WTC11 (cell line): ENCODE data around the gene IRF1.

Experiments
- AFF4 ChIP-seq: sonication (generic); formaldehyde crosslinking; IDR thresholded peaks from 2 replicates; pipeline ENCODE4 v1.8.1; 2023; ENCODE audit warnings: mild to moderate bottlenecking, missing genetic modification reagents, borderline replicate concordance
- CREM ChIP-seq: sonication (generic); formaldehyde crosslinking; IDR thresholded peaks from 2 replicates; pipeline ENCODE4 v1.8.1; 2022; ENCODE audit warnings: mild to moderate bottlenecking, missing genetic modification reagents, moderate library complexity
- CTCF ChIP-seq: fragments of 200-600 bp; IDR thresholded peaks from 2 replicates; pipeline ENCODE4 v1.8.0; 2022; ENCODE audit warnings: antibody characterized with exemption
- FOXK1 ChIP-seq: sonication (generic); formaldehyde crosslinking; IDR thresholded peaks from 2 replicates; pipeline ENCODE4 v1.8.0; 2022; ENCODE audit warnings: mild to moderate bottlenecking, moderate library complexity, missing genetic modification reagents
- TEAD4 ChIP-seq: sonication (generic); formaldehyde crosslinking; IDR thresholded peaks from 2 replicates; pipeline ENCODE4 v1.8.0; 2022; ENCODE audit warnings: mild to moderate bottlenecking, missing genetic modification reagents
- ZMAT4 ChIP-seq: fragments of 250-450 bp; sonication (Bioruptor Pico); IDR thresholded peaks from 2 replicates; pipeline ENCODE4 v1.9.0; 2021; ENCODE audit warnings: mild to moderate bottlenecking

GRCh38 chr5:132474131-132474723 lies 16.3 kb downstream of the IRF1 start:
- TF ChIP-seq ZMAT4 (no peak), AFF4 (no peak), CTCF (no peak), FOXK1 (no peak), TEAD4 (CRISPR knock-in tag) (no peak), CREM (no peak)
